Left lung (tissue), 10 donors: ENCODE results near the gene GZMA. TPM values are rescaled to one million over a fixed set of nuclear protein-coding genes. Genes with fewer than 3 reads are reported as not detected.

Source experiments
- ATAC-seq: fragments of 200-7000 bp; cut with Tn5 transposase; one replicate; pipeline ENCODE4 v1.9.1; 2020; ENCODE audit warnings: moderate library complexity
- DNase-seq, 4 donors: peaks; one replicate each; pipeline ENCODE4 v3.0.0-alpha.2; 2013 to 2020
- H3K27ac ChIP-seq, 2 donors: fragments of 200-600 bp; sonication (generic) in 1 of 2; one replicate each; pipeline versions ENCODE4 v1.5.0 to v1.8.0; 2020 to 2021
- H3K27me3 ChIP-seq, 2 donors: fragments of 200-600 bp; sonication (generic) in 1 of 2; one replicate each; pipeline versions ENCODE4 v1.5.0 to v1.8.0; 2020 to 2021
- H3K36me3 ChIP-seq, 2 donors: fragments of 200-600 bp; sonication (generic) in 1 of 2; one replicate each; pipeline versions ENCODE4 v1.5.0 to v1.8.0; 2020 to 2021
- H3K4me1 ChIP-seq, 2 donors: fragments of 200-600 bp; one replicate each; pipeline ENCODE4 v1.8.0; 2021
- H3K4me3 ChIP-seq, 2 donors: fragments of 200-600 bp; sonication (generic) in 1 of 2; one replicate each; pipeline versions ENCODE4 v1.5.0 to v1.8.0; 2020 to 2021; ENCODE audit warnings: mild to moderate bottlenecking in 1 of 2
- H3K9me3 ChIP-seq, 2 donors: fragments of 200-600 bp; sonication (generic) in 1 of 2; one replicate each; pipeline versions ENCODE4 v1.5.0 to v1.8.0; 2020 to 2021
- intact Hi-C, 2 donors: fragments of 100-400 bp; cut with DNase I; formaldehyde crosslinking; loops; one replicate each; pipeline versions ENCODE4 v1.11.2 to v1.14.2; 2022
- polyA plus RNA-seq, 6 donors: library from polyadenylated mRNA; unstranded; fragments of 120-200 nt; gene quantifications; one replicate each; pipeline ENCODE4 v1.2.1, GENCODE V29; 2013; ENCODE audit not compliant: insufficient read length in 6 of 6
- total RNA-seq, 2 donors: library from RNA; stranded (reverse); fragmentation: NEBNext Ultra II Directional; extraction: Animal tissue kit (Norgen Biotek cat#: 25700); gene quantifications; one replicate each; pipeline ENCODE4 v1.2.1, GENCODE V29; 2021
- TF ChIP-seq, protein P1 (sequence below), 2 donors: fragments of 200-600 bp; sonication (generic) in 1 of 2; IDR thresholded peaks; one replicate each; pipeline versions ENCODE4 v1.5.0 to v1.8.0; 2021; ENCODE audit warnings: antibody characterized with exemption in 2 of 2
- donor health status: DM: no; HTN: yes; CAD: no.
- donor health status: DM: no; HTN: no; CAD: no.

GZMA gene
- total and polyA plus RNA-seq, 8 donors, result 1.8 to 6.3 (median 3.3) TPM

- Histone ChIP-seq H3K4me3 (no peak overlapping the region), H3K9me3 (no peaks in the 10 kb centered on the region), H3K27ac (no peak overlapping the region), H3K4me1 (no peaks in the 10 kb centered on the region), H3K36me3 (no peaks in the 10 kb centered on the region), H3K27me3 (no peaks in the 10 kb centered on the region)
- TF ChIP-seq, protein P1, sequence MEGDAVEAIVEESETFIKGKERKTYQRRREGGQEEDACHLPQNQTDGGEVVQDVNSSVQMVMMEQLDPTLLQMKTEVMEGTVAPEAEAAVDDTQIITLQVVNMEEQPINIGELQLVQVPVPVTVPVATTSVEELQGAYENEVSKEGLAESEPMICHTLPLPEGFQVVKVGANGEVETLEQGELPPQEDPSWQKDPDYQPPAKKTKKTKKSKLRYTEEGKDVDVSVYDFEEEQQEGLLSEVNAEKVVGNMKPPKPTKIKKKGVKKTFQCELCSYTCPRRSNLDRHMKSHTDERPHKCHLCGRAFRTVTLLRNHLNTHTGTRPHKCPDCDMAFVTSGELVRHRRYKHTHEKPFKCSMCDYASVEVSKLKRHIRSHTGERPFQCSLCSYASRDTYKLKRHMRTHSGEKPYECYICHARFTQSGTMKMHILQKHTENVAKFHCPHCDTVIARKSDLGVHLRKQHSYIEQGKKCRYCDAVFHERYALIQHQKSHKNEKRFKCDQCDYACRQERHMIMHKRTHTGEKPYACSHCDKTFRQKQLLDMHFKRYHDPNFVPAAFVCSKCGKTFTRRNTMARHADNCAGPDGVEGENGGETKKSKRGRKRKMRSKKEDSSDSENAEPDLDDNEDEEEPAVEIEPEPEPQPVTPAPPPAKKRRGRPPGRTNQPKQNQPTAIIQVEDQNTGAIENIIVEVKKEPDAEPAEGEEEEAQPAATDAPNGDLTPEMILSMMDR (IDR thresholded peaks at IDR 0.05), result no peak
- intact Hi-C loops, result no loop called here
- DNase-seq, result no peak
- ATAC-seq, result no peak
These were observed 6.2 kb downstream of the GZMA start for GRCh38 chr5:55108661-55109060.

DNA sequence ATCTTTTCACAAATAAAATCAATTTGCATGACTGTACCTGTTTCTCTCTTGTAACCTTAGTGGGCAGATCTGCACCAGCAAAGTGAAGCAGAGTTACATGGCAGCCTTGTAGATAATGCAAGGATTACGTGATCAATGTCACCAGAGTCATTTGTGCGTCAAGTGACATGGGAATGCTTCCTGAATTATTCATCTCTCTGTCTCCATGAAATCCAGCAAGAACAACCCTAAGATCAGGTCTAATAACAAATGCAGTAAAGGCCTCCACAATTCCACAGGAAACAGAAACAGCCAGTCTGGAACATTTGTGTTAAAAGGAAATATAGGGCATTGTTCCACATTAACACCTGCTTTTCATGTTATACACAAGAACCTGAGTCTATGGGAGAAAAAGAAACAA is 7.8 kb downstream of the GZMA start:
- TF ChIP-seq, protein P1 (IDR thresholded peaks at IDR 0.05), result no peak
- no peak overlapping the region for H3K4me3 ChIP-seq
- H3K9me3 ChIP-seq, result no peaks in the 10 kb centered on the region
- DNase-seq, result no peak
- ATAC-seq, result no peak
- H3K27ac ChIP-seq, result no peak overlapping the region
- no peaks in the 10 kb centered on the region for H3K4me1 ChIP-seq
- no peaks in the 10 kb centered on the region for H3K36me3 ChIP-seq
- H3K27me3 ChIP-seq, result no peaks in the 10 kb centered on the region
- intact Hi-C loops, result no loop called here

- no peak overlapping the region for H3K4me3 ChIP-seq
- peaks cover 0 to 3% of the 10 kb centered on the region in 2 donors for H3K27me3 ChIP-seq
- H3K36me3 ChIP-seq, result no peaks in the 10 kb centered on the region
- intact Hi-C loops, result no loop called here
- H3K4me1 ChIP-seq, result no peaks in the 10 kb centered on the region
- no peak for ATAC-seq
- H3K27ac ChIP-seq, result no peak overlapping the region
- no peak for DNase-seq
- no peaks in the 10 kb centered on the region for H3K9me3 ChIP-seq
- TF ChIP-seq, protein P1 (IDR thresholded peaks at IDR 0.05), result no peak
These were observed 10.9 kb downstream of the GZMA start for GRCh38 chr5:55113327-55113726.

- H3K4me3 ChIP-seq, result no peak overlapping the region
- DNase-seq (no peak), ATAC-seq (no peak)
- TF ChIP-seq, protein P1 (IDR thresholded peaks at IDR 0.05), result no peak
- H3K4me1 ChIP-seq, result no peaks in the 10 kb centered on the region
- H3K27me3 ChIP-seq, result peaks cover 0 to 3% of the 10 kb centered on the region in 2 donors
- intact Hi-C loops, result no loop called here
- no peak overlapping the region for H3K27ac ChIP-seq
- no peaks in the 10 kb centered on the region for H3K9me3 ChIP-seq
- no peaks in the 10 kb centered on the region for H3K36me3 ChIP-seq
These were observed 11.6 kb downstream of the GZMA start for GRCh38 chr5:55114061-55114460.

- no peak for DNase-seq
- Histone ChIP-seq H3K9me3 (no peaks in the 10 kb centered on the region), H3K36me3 (no peaks in the 10 kb centered on the region), H3K27me3 (no peaks in the 10 kb centered on the region), H3K4me1 (no peaks in the 10 kb centered on the region), H3K27ac (no peak overlapping the region), H3K4me3 (no peak overlapping the region)
- TF ChIP-seq, protein P1 (IDR thresholded peaks at IDR 0.05), result no peak
- intact Hi-C loops, result no loop called here
- no peak for ATAC-seq
These were observed 20.9 kb downstream of the GZMA start for GRCh38 chr5:55123365-55123764.
